Suprapubic skin (tissue), 4 donors: ENCODE measurements around the gene BTC. TPM values are rescaled to one million over a fixed set of nuclear protein-coding genes. Genes with fewer than 3 reads are reported as not detected.

Experiments used
- DNase-seq, 2 donors: peaks; one replicate each; pipeline ENCODE4 v3.0.0-alpha.2; 2019; ENCODE audit warnings: low spot score in 2 of 2
- H3K27ac ChIP-seq: fragments of 200-600 bp; sonication (generic); one replicate; pipeline ENCODE4 v1.5.1; 2019
- H3K27me3 ChIP-seq: fragments of 200-600 bp; sonication (generic); one replicate; pipeline ENCODE4 v1.5.1; 2019
- H3K36me3 ChIP-seq: fragments of 200-600 bp; sonication (generic); one replicate; pipeline ENCODE4 v1.5.1; 2019
- H3K4me1 ChIP-seq: fragments of 200-600 bp; sonication (generic); one replicate; pipeline ENCODE4 v1.5.1; 2019
- H3K4me3 ChIP-seq: fragments of 200-600 bp; sonication (generic); one replicate; pipeline ENCODE4 v1.5.1; 2019; ENCODE audit warnings: mild to moderate bottlenecking
- H3K9me3 ChIP-seq: fragments of 200-600 bp; sonication (generic); one replicate; pipeline ENCODE4 v1.5.1; 2019
- EP300 ChIP-seq: sonication (generic); formaldehyde crosslinking; IDR thresholded peaks from one replicate; pipeline ENCODE4 v1.6.1; 2017; ENCODE audit warnings: antibody characterized with exemption
- POLR2A ChIP-seq, 2 donors: fragments of 450-650 bp; IDR thresholded peaks; one replicate each; pipeline ENCODE4 v1.6.1; 2017; ENCODE audit warnings: antibody characterized with exemption in 2 of 2, mild to moderate bottlenecking in 2 of 2, moderate library complexity in 2 of 2
- POLR2AphosphoS5 ChIP-seq, 3 donors: sonication (generic); formaldehyde crosslinking; IDR thresholded peaks; one replicate each; pipeline ENCODE4 v1.6.1; 2017; ENCODE audit warnings: antibody characterized with exemption in 3 of 3
- WGBS: methylation state at CpG from one replicate; pipeline ENCODE4 v1.1.5; 2018; 5-methylcytosine and 5-hydroxymethylcytosine counted together
- total RNA-seq, 4 donors: library from RNA; depleted of rRNA; stranded (reverse); fragments of >200 nt; gene quantifications; one replicate each; pipeline ENCODE4 v1.1.0, GENCODE V29; 2016
- TF ChIP-seq, protein P1 (sequence below), 2 donors: fragments of 200-600 bp in 1 of 2; fragments of 450-650 bp in 1 of 2; sonication (generic) in 1 of 2; IDR thresholded peaks; one replicate each; pipeline ENCODE4 v1.5.1; 2016 to 2019; ENCODE audit warnings: antibody characterized with exemption in 2 of 2, mild to moderate bottlenecking in 1 of 2, moderate library complexity in 1 of 2

The BTC gene
- total RNA-seq, 4 donors from 2014 or later, result 6.5 to 48.1 (median 25.6) TPM

DNA sequence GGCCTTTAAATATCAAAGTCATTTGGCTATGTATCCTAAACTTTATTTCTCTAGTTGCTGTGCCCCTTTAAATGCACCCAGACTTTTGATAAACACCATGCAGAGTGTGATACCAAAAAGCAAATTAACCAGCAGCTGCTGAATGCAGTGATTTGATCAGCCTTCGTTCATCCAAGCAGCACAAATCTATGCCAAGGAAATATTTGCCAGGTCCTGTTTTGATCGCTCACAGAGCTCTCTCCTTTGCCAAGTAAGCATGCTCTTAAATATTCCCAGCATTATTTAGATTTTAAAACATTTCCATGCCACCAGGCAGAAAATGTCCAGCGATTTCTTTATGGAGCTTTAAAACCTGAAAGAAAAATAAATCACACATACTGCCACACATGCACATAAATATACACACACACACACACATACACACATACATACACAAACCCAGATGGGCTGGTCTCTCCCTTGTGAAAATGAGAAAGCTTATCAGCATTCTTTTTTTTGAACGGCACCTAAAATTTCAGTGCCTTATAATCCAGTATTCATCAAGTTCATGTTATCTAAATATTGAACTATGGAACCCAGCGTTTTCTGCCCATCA lies 35.7 kb downstream of the BTC start:
- DNase-seq, result no peak
- Histone ChIP-seq H3K36me3 (no peaks in the 10 kb centered on the region), H3K27ac (no peak overlapping the region), H3K4me1 (peaks cover 8% of the 10 kb centered on the region), H3K9me3 (no peaks in the 10 kb centered on the region), H3K27me3 (no peaks in the 10 kb centered on the region), H3K4me3 (no peak overlapping the region)
- WGBS, result 30% methylated on average over 5 of the region's 5 CpGs
- TF ChIP-seq POLR2AphosphoS5 (IDR thresholded peaks at IDR 0.05) (no peak), POLR2A (IDR thresholded peaks at IDR 0.05) (no peak), EP300 (no peak)
- TF ChIP-seq, protein P1, sequence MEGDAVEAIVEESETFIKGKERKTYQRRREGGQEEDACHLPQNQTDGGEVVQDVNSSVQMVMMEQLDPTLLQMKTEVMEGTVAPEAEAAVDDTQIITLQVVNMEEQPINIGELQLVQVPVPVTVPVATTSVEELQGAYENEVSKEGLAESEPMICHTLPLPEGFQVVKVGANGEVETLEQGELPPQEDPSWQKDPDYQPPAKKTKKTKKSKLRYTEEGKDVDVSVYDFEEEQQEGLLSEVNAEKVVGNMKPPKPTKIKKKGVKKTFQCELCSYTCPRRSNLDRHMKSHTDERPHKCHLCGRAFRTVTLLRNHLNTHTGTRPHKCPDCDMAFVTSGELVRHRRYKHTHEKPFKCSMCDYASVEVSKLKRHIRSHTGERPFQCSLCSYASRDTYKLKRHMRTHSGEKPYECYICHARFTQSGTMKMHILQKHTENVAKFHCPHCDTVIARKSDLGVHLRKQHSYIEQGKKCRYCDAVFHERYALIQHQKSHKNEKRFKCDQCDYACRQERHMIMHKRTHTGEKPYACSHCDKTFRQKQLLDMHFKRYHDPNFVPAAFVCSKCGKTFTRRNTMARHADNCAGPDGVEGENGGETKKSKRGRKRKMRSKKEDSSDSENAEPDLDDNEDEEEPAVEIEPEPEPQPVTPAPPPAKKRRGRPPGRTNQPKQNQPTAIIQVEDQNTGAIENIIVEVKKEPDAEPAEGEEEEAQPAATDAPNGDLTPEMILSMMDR (IDR thresholded peaks at IDR 0.05), result no peak

DNA sequence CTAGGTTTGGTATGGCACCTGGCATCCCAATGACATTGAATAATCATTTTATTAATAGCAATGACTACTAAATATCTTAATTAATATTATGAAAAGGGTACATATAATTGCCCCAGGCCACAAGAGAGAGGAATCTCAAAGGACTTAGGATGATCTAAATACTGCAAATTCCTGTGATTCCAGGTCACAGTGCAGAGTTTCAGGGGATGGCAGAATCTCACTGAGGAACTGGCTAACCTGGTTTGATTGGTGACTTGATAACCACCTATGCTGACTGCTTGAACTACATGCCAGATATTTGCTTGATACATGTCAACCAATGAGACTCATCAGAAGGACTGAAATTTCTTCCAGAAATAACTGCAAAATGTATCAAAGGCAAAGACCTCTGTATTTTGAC lies 37.2 kb downstream of the BTC start:
- H3K36me3 ChIP-seq, result no peaks in the 10 kb centered on the region
- no peak overlapping the region for H3K27ac ChIP-seq
- TF ChIP-seq, protein P1 (IDR thresholded peaks at IDR 0.05), result no peak
- TF ChIP-seq EP300 (no peak), POLR2AphosphoS5 (IDR thresholded peaks at IDR 0.05) (no peak), POLR2A (IDR thresholded peaks at IDR 0.05) (no peak)
- H3K9me3 ChIP-seq, result no peaks in the 10 kb centered on the region
- H3K4me1 ChIP-seq, result peaks cover 8% of the 10 kb centered on the region
- H3K4me3 ChIP-seq, result no peak overlapping the region
- H3K27me3 ChIP-seq, result no peaks in the 10 kb centered on the region
- no peak for DNase-seq

DNA sequence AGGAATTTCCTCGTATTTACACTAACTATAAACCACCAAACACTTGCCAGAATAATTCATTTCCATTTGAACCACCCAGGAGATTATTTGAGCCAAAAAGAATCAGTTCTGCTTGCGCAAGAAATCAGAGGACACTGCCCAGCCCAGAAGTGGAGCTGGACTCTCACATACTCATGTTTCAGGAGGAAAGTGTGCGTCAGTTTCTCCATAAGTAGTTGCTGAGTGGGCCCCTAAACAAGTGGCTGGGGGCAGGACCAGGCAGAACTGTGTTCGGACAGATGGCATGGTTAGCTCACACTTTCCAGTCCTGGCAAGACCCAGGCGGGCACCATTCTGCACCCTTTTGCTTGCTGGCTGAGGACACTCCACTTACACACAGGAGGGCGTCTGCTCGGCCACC lies 38.8 kb downstream of the BTC start:
- Histone ChIP-seq H3K4me3 (no peak overlapping the region), H3K9me3 (no peaks in the 10 kb centered on the region), H3K36me3 (no peaks in the 10 kb centered on the region), H3K27me3 (no peaks in the 10 kb centered on the region), H3K4me1 (peaks cover 8% of the 10 kb centered on the region), H3K27ac (no peak overlapping the region)
- TF ChIP-seq, protein P1 (IDR thresholded peaks at IDR 0.05), result no peak
- TF ChIP-seq POLR2AphosphoS5 (IDR thresholded peaks at IDR 0.05) (no peak), EP300 (no peak), POLR2A (IDR thresholded peaks at IDR 0.05) (no peak)
- WGBS, result 80% methylated on average over 7 of the region's 7 CpGs
- no peak for DNase-seq

DNA sequence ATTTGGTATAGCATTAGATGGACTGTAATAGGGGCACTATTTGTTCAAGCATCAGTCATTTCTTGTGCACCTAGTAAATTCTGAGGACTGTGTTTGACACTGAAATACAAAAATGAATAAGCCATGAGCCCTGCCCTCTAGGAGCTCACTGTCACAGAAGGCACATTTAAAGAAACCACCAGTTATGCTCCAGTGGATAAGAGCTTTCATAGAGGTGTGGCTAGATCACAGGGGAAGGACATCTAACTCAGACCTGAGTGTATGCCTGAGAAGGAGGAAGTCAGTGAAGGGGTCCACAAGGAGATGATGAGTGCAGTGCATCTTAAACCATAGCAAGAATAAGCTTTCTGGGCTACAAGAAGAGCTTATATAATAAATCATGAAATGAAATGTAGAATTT lies 40.1 kb downstream of the BTC start:
- Histone ChIP-seq H3K27ac (no peak overlapping the region), H3K4me1 (peaks cover 8% of the 10 kb centered on the region), H3K4me3 (no peak overlapping the region), H3K36me3 (no peaks in the 10 kb centered on the region), H3K27me3 (no peaks in the 10 kb centered on the region), H3K9me3 (no peaks in the 10 kb centered on the region)
- no peak for DNase-seq
- TF ChIP-seq EP300 (no peak), POLR2A (IDR thresholded peaks at IDR 0.05) (no peak), POLR2AphosphoS5 (IDR thresholded peaks at IDR 0.05) (no peak)
- TF ChIP-seq, protein P1 (IDR thresholded peaks at IDR 0.05), result no peak

DNA sequence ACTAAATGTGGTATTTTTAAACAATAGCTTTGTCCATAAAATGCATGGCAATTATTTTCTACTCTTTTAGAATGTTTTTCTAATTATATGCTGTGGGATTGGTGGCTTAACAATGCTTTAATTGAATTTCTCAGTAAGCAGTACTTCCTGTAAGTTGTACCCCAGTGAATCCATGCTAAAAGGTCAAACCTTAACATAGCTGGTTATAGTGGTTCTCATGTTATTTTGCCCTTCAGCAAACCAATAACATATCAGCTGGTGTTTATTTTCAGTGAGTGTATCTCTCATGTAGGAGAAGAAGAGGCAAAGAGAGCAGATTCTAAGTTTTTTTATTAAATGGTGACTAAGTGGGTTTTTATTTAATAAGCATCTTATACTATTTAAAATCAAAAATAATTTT lies 41.5 kb downstream of the BTC start:
- H3K27me3 ChIP-seq, result no peaks in the 10 kb centered on the region
- TF ChIP-seq, protein P1 (IDR thresholded peaks at IDR 0.05), result no peak
- no peak for TF ChIP-seq POLR2AphosphoS5 (IDR thresholded peaks at IDR 0.05)
- TF ChIP-seq POLR2A (IDR thresholded peaks at IDR 0.05), result no peak
- TF ChIP-seq EP300, result no peak

More for the DNA sequence above, 41.5 kb downstream of the BTC start:
- Histone ChIP-seq H3K4me3 (no peak overlapping the region), H3K4me1 (no peaks in the 10 kb centered on the region), H3K27ac (no peak overlapping the region), H3K9me3 (no peaks in the 10 kb centered on the region), H3K36me3 (no peaks in the 10 kb centered on the region)
- DNase-seq, result no peak
